ENCODE results near the gene LRP3. TPM values are rescaled to one million over a fixed set of nuclear protein-coding genes. Genes with fewer than 3 reads are reported as not detected.
"Not testable (repeated sequence)": the region's sequence is repeated elsewhere in the genome, so short reads cannot be mapped to it uniquely, and the experiment has no call there.

LRP3 gene, protein sequence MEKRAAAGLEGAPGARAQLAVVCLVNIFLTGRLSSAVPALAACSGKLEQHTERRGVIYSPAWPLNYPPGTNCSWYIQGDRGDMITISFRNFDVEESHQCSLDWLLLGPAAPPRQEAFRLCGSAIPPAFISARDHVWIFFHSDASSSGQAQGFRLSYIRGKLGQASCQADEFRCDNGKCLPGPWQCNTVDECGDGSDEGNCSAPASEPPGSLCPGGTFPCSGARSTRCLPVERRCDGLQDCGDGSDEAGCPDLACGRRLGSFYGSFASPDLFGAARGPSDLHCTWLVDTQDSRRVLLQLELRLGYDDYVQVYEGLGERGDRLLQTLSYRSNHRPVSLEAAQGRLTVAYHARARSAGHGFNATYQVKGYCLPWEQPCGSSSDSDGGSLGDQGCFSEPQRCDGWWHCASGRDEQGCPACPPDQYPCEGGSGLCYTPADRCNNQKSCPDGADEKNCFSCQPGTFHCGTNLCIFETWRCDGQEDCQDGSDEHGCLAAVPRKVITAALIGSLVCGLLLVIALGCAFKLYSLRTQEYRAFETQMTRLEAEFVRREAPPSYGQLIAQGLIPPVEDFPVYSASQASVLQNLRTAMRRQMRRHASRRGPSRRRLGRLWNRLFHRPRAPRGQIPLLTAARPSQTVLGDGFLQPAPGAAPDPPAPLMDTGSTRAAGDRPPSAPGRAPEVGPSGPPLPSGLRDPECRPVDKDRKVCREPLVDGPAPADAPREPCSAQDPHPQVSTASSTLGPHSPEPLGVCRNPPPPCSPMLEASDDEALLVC
- 24.2 and 49.6 TPM in 2 replicates for total RNA-seq (ENCODE audit: low replicate concordance)
- long read RNA-seq: 0 reads

DNA sequence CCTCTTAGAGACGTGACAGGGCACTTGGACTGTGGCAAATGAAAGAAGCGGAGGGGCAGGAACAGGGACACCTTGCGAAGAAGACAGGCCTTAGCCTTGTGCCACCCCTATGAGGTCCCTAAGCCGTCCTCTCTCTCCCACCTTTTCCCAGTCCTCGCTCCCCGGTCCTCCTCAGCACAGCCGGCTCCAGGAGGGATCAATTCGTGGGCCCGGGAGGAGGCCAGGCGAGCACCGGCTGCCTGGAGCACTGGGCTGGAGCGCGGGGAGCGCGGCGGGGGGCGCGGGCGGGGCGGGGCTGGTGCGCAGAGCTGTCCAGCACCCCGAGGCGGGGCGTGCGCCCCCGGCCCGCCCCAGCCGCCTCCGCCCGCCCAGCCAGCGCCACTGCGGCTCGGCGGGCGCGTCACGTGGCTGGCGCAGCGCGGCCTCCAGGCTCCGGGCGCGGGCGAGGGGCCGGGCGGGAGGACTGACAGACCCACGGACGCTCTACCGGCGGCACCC, at the start of gene LRP3:
Gene LRP3 (plus strand): TSS at position 466 of the 498 bp plus-strand sequence. CDS start 456 bp downstream, outside the sequence.
- Mint-ChIP-seq H3K4me3 (peak within 1 kb of the TSS; percentile 89), H3K27me3 (peaks cover 28% of the 10 kb centered on the region), H3K27ac (peak within 1 kb of the TSS; percentile 75), H3K36me3 (no peaks in the 10 kb centered on the region), H3K9me3 (no peaks in the 10 kb centered on the region), H3K4me1 (ENCODE audit: unreplicated experiment) (no peaks in the 10 kb centered on the region)
- TF ChIP-seq, protein P1, sequence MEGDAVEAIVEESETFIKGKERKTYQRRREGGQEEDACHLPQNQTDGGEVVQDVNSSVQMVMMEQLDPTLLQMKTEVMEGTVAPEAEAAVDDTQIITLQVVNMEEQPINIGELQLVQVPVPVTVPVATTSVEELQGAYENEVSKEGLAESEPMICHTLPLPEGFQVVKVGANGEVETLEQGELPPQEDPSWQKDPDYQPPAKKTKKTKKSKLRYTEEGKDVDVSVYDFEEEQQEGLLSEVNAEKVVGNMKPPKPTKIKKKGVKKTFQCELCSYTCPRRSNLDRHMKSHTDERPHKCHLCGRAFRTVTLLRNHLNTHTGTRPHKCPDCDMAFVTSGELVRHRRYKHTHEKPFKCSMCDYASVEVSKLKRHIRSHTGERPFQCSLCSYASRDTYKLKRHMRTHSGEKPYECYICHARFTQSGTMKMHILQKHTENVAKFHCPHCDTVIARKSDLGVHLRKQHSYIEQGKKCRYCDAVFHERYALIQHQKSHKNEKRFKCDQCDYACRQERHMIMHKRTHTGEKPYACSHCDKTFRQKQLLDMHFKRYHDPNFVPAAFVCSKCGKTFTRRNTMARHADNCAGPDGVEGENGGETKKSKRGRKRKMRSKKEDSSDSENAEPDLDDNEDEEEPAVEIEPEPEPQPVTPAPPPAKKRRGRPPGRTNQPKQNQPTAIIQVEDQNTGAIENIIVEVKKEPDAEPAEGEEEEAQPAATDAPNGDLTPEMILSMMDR (conservative IDR thresholded peaks at IDR 0.05): no peak
- peak; percentile 67 for DNase-seq (ENCODE audit: extremely low spot score, unreplicated experiment)

DNA sequence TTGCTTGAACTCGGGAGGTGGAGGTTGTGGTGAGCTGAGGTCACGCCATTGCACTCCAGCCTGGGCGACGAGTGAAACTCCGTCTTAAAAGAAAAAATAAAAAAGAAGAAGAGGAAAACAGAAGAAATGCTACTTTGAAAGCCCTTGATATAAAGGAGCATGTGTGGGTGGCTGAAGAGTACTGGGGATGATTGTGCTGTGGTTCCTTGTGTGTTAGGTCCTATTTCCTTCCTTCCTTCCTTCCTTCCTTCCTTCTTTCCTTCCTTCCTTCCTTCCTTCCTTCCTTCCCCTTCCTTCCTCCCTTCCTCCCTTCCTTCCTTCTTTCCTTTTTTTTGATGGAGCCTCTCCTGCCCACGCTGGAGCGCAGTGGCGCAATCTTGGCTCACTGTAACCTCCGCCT, 47.9 kb upstream of the LRP3 start:
- DNase-seq (ENCODE audit: extremely low spot score, unreplicated experiment): no peak
- no peak overlapping the region for H3K27ac Mint-ChIP-seq
- TF ChIP-seq, protein P1 (conservative IDR thresholded peaks at IDR 0.05): no peak
- peaks cover 7% of the 10 kb centered on the region for H3K27me3 Mint-ChIP-seq
- no peaks in the 10 kb centered on the region for H3K36me3 Mint-ChIP-seq
- no peaks in the 10 kb centered on the region for H3K9me3 Mint-ChIP-seq
- peaks cover 6% of the 10 kb centered on the region for H3K4me1 Mint-ChIP-seq (ENCODE audit: unreplicated experiment)
- H3K4me3 Mint-ChIP-seq: no peak overlapping the region

DNA sequence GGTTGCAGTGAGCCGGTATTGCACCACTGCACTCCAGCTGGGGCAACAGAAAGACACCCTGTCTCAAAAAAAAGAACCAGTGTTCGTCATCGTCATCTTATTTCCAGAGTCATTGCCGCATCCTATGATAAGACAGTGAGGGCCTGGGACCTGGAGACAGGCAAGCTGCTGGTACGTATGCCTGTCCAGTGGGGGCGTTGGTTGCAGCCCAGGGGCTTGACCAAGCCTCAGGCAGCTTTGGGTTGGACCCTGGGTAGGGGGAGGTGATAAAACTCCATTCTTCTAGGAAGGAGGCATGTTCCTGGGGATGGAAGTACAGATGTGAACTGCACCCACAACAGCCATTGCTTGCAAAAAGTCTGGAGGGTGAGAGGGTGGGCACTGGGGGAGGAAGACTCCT, 46.6 kb upstream of the LRP3 start:
- H3K27ac Mint-ChIP-seq: no peak overlapping the region
- H3K4me3 Mint-ChIP-seq: no peak overlapping the region
- TF ChIP-seq, protein P1 (conservative IDR thresholded peaks at IDR 0.05): no peak
- H3K9me3 Mint-ChIP-seq: no peaks in the 10 kb centered on the region
- H3K4me1 Mint-ChIP-seq (ENCODE audit: unreplicated experiment): peaks cover 6% of the 10 kb centered on the region
- DNase-seq (ENCODE audit: extremely low spot score, unreplicated experiment): no peak
- peaks cover 3% of the 10 kb centered on the region for H3K27me3 Mint-ChIP-seq
- no peaks in the 10 kb centered on the region for H3K36me3 Mint-ChIP-seq

DNA sequence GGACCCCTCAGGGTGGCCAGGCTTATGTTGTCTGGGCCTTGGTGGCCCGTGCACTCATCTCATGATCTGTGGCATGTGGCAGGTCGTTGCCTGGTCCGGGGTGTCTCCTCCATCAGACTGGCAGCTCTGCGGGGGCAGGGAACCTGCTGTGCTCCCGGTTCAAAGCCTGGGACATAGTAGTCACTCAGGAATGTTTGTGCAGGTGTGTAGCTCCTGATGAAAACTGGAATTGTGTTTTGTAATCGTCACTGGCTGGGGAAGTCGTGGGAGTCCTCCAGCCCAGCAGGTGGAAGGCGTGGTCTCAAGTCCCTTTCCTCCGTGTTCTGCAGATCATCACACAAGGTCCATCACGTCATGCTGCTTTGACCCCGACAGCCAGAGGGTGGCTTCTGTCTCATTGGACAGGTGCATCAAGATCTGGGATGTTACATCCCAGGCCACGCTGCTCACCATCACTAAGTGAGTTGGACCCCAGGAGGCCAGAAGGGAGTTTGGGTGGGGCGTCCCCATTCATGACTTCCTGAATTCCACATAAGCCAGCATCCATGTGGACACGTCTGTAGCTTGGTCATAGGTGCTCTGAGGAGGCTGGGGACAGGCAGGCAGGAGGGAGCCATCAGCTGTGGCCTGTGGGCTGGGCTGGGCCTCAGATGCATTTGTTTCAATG, 43.1 kb upstream of the LRP3 start:
- Mint-ChIP-seq H3K27me3 (no peaks in the 10 kb centered on the region), H3K27ac (no peak overlapping the region), H3K4me1 (ENCODE audit: unreplicated experiment) (no peaks in the 10 kb centered on the region), H3K36me3 (no peaks in the 10 kb centered on the region), H3K4me3 (no peak overlapping the region), H3K9me3 (no peaks in the 10 kb centered on the region)
- TF ChIP-seq, protein P1 (conservative IDR thresholded peaks at IDR 0.05): no peak
- no peak for DNase-seq (ENCODE audit: extremely low spot score, unreplicated experiment)

DNA sequence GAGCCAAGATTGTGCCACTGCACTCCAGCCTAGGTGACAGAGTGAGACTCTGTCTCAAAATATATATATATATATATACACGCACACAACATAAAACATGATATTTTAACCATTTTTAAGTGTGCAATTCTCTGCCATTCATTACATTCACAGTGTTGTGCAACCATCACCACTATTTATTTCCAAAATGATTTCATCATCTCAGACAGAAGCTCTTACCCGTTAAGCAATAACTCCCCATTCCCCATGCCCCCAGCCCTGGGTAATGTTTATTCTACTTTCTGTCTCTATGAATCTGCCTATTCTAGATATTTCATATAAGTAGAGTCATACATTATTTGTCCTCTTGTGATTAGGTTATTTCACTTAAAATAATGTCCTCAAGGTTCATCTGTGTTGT, 42.0 kb upstream of the LRP3 start:
- H3K27ac Mint-ChIP-seq: no peak overlapping the region
- H3K4me1 Mint-ChIP-seq (ENCODE audit: unreplicated experiment): no peaks in the 10 kb centered on the region
- TF ChIP-seq, protein P1 (conservative IDR thresholded peaks at IDR 0.05): no peak
- DNase-seq (ENCODE audit: extremely low spot score, unreplicated experiment): no peak
- H3K27me3 Mint-ChIP-seq: no peaks in the 10 kb centered on the region
- no peak overlapping the region for H3K4me3 Mint-ChIP-seq
- H3K36me3 Mint-ChIP-seq: no peaks in the 10 kb centered on the region
- H3K9me3 Mint-ChIP-seq: no peaks in the 10 kb centered on the region

DNA sequence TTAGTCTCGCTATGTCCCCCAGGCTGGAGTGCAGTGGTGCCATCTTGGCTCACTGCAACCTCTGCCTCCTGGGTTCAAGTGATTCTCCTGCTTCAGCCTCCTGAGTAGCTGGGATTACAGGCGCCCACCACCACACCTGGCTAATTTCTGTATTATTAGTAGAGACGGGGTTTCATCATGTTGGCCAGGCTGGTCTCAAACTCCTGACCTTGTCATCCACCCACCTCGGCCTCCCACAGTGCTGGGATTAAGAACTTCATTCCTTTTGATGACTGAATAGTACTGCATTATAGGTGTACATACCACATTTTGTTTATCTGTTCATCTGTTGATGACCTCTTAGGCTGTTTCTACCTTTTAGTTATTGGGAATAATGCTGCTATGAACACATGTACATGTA, 41.5 kb upstream of the LRP3 start:
- not testable (repeated sequence) for H3K36me3 Mint-ChIP-seq; H3K4me3 Mint-ChIP-seq; H3K27ac Mint-ChIP-seq; DNase-seq (ENCODE audit: extremely low spot score, unreplicated experiment); H3K4me1 Mint-ChIP-seq (ENCODE audit: unreplicated experiment); H3K27me3 Mint-ChIP-seq; H3K9me3 Mint-ChIP-seq

DNA sequence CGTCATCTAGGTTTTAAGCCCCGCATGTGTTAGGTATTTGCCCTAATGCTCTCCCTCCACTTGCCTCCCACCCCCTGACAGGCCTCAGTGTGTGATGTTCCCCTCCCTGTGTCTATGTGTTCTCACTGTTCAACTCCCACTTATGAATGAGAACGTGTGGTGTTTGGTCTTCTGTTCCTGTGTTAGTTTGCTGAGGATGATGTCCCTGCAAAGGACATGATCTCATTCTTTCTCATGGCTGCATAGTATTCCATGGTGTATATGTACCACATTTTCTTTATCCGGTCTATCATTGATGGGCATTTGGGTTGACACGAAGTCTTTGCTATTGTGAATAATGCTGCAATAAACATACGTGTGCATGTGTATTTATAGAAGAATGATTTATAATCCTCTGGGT, 39.8 kb upstream of the LRP3 start:
- not testable (repeated sequence) for H3K9me3 Mint-ChIP-seq; H3K4me1 Mint-ChIP-seq (ENCODE audit: unreplicated experiment); H3K27ac Mint-ChIP-seq; H3K36me3 Mint-ChIP-seq; DNase-seq (ENCODE audit: extremely low spot score, unreplicated experiment); H3K4me3 Mint-ChIP-seq; H3K27me3 Mint-ChIP-seq
